Tibial nerve (tissue), 3 donors: ENCODE measurements around the gene PRCP.

Experiments used
- CTCF ChIP-seq, 5 experiments: fragments of 200-600 bp in 3 of 5; fragments of 450-650 bp in 2 of 5; sonication (generic) in 3 of 5; IDR thresholded peaks; one replicate each; pipeline ENCODE4 v1.5.1; 2016 to 2019; ENCODE audit warnings: antibody characterized with exemption in 5 of 5, mild to moderate bottlenecking in 3 of 5, moderate library complexity in 2 of 5
- POLR2A ChIP-seq, 2 donors: fragments of 450-650 bp; IDR thresholded peaks; one replicate each; pipeline ENCODE4 v1.6.1; 2017; ENCODE audit warnings: antibody characterized with exemption in 2 of 2, mild to moderate bottlenecking in 2 of 2, moderate library complexity in 2 of 2

GRCh38 chr11:82862379-82862778 lies 37.9 kb downstream of the PRCP start:
- TF ChIP-seq CTCF (IDR thresholded peaks at IDR 0.05) = no peak
- TF ChIP-seq POLR2A (IDR thresholded peaks at IDR 0.05) = no peak
